GM23248 (cell line): Measurements from ENCODE around the gene KLHL14. TPM values are rescaled to one million over a fixed set of nuclear protein-coding genes. Genes with fewer than 3 reads are reported as not detected.

ENCODE experiments used
- DNase-seq: peaks from one replicate; pipeline ENCODE4 v3.0.0-alpha.2; 2015
- H2AFZ ChIP-seq: fragments of 200-600 bp; sonication (generic); 2 replicates; pipeline ENCODE4 v1.6.1; 2016; ENCODE audit warnings: antibody characterized with exemption
- H3F3A ChIP-seq: fragments of 200-600 bp; sonication (generic); 2 replicates; pipeline ENCODE4 v1.6.1; 2016; ENCODE audit warnings: mild to moderate bottlenecking, antibody characterized with exemption, mixed run types; ENCODE audit not compliant: insufficient read depth
- H3K27ac ChIP-seq: fragments of 200-600 bp; sonication (generic); 2 replicates; pipeline ENCODE4 v1.5.1; 2016; ENCODE audit warnings: mild to moderate bottlenecking
- H3K27me3 ChIP-seq: fragments of 200-600 bp; sonication (generic); replicated peaks from 2 replicates; pipeline ENCODE4 v1.6.1; 2016; ENCODE audit warnings: mild to moderate bottlenecking; ENCODE audit not compliant: insufficient read depth
- H3K36me3 ChIP-seq: fragments of 200-600 bp; sonication (generic); 2 replicates; pipeline ENCODE4 v1.6.1; 2016; ENCODE audit warnings: low read depth, mild to moderate bottlenecking
- H3K4me1 ChIP-seq: fragments of 200-600 bp; sonication (generic); 2 replicates; pipeline ENCODE4 v1.6.1; 2016; ENCODE audit warnings: mild to moderate bottlenecking; ENCODE audit not compliant: insufficient read depth
- H3K4me2 ChIP-seq: fragments of 200-600 bp; sonication (generic); one replicate; pipeline ENCODE4 v1.6.1; 2016; ENCODE audit warnings: mild to moderate bottlenecking; ENCODE audit not compliant: unreplicated experiment
- H3K4me3 ChIP-seq: fragments of 200-600 bp; sonication (generic); 2 replicates; pipeline ENCODE4 v1.5.1; 2016; ENCODE audit warnings: mild to moderate bottlenecking
- H3K79me2 ChIP-seq: fragments of 200-600 bp; sonication (generic); 2 replicates; pipeline ENCODE4 v1.6.1; 2016; ENCODE audit warnings: mild to moderate bottlenecking; ENCODE audit not compliant: insufficient read depth
- H3K9ac ChIP-seq: fragments of 200-600 bp; sonication (generic); 2 replicates; pipeline ENCODE4 v1.6.1; 2016; ENCODE audit warnings: mild to moderate bottlenecking
- H3K9me2 ChIP-seq: fragments of 200-600 bp; sonication (generic); 2 replicates; pipeline ENCODE4 v1.6.1; 2016; ENCODE audit warnings: mixed run types, mild to moderate bottlenecking, moderate library complexity; ENCODE audit not compliant: insufficient read depth
- H3K9me3 ChIP-seq: fragments of 200-600 bp; sonication (generic); one replicate; pipeline ENCODE4 v1.6.1; 2017; ENCODE audit warnings: low read depth
- H4K20me1 ChIP-seq: fragments of 200-600 bp; sonication (generic); 2 replicates; pipeline ENCODE4 v1.6.0; 2016; ENCODE audit not compliant: insufficient read depth
- EZH2 ChIP-seq: fragments of 200-600 bp; sonication (generic); IDR thresholded peaks from 2 replicates; pipeline ENCODE4 v1.6.1; 2018; ENCODE audit warnings: antibody characterized with exemption, mild to moderate bottlenecking; ENCODE audit not compliant: insufficient read depth, poor library complexity, severe bottlenecking
- EZH2phosphoT487 ChIP-seq: fragments of 200-600 bp; sonication (generic); IDR thresholded peaks from 2 replicates; pipeline ENCODE4 v1.6.1; 2018; ENCODE audit warnings: antibody characterized with exemption, moderate library complexity, mild to moderate bottlenecking, low read depth; ENCODE audit not compliant: insufficient read depth
- WGBS, 2 experiments: methylation state at CpG; one replicate each; pipeline ENCODE4 v1.1.6; 2015 to 2017; ENCODE audit warnings: low lambda C conversion rate in 2 of 2, low coverage in 1 of 2; ENCODE audit errors: missing lambda C conversion rate in 2 of 2; 5-methylcytosine and 5-hydroxymethylcytosine counted together
- in situ Hi-C: fragments of 300-500 bp; cut with MboI; formaldehyde crosslinking; loops from 2 replicates; pipeline ENCODE4 v1.15.0; 2020
- polyA plus RNA-seq: library from polyadenylated mRNA; unstranded; fragments of >200 nt; fragmentation: Nextera tagmentation; extraction: Ambion mirVana; gene quantifications from 2 replicates; pipeline ENCODE4 v1.2.1, GENCODE V29; 2016
- total RNA-seq: library from RNA; depleted of rRNA; stranded (reverse); fragments of >200 nt; shearing (Covaris generic); gene quantifications from 2 replicates; pipeline ENCODE4 v1.2.3, GENCODE V29; 2014

KLHL14 gene
- total and polyA plus RNA-seq, 2 experiments from 2014 or later, result not detected

- TF ChIP-seq EZH2, result no peak
- Histone ChIP-seq H3K27ac (no peak overlapping the region), H2AFZ (no peak overlapping the region), H3K79me2 (no peaks in the 10 kb centered on the region), H3K4me1 (no peaks in the 10 kb centered on the region), H3F3A (no peaks in the 10 kb centered on the region), H3K36me3 (no peaks in the 10 kb centered on the region), H3K9me3 (no peaks in the 10 kb centered on the region), H4K20me1 (no peaks in the 10 kb centered on the region), H3K9ac (no peak overlapping the region), H3K4me2 (no peak overlapping the region), H3K27me3 (no peaks in the 10 kb centered on the region), H3K4me3 (no peak overlapping the region), H3K9me2 (no peaks in the 10 kb centered on the region)
- DNase-seq, result no peak
- in situ Hi-C loops, result no loop called here
- WGBS, 2 experiments, result 21 to 39% methylated on average over 2 of the region's 2 CpGs
Observed at GRCh38 chr18:32637226-32637625, 135.6 kb downstream of the KLHL14 start.

GRCh38 chr18:32634876-32635431, 137.9 kb downstream of the KLHL14 start:
- in situ Hi-C loops, result no loop called here
- no peaks in the 10 kb centered on the region for H3K79me2 ChIP-seq
- no peak for DNase-seq
- no peak for TF ChIP-seq EZH2phosphoT487
- no peak for TF ChIP-seq EZH2
- H3K4me2 ChIP-seq, result no peak overlapping the region
- H3K9ac ChIP-seq, result no peak overlapping the region
- no peaks in the 10 kb centered on the region for H3F3A ChIP-seq
- no peak overlapping the region for H3K27ac ChIP-seq
- 25 to 39% methylated on average over 5 of the region's 5 CpGs for WGBS, 2 experiments
- no peaks in the 10 kb centered on the region for H3K27me3 ChIP-seq
- no peak overlapping the region for H2AFZ ChIP-seq
- no peaks in the 10 kb centered on the region for H3K9me2 ChIP-seq
- no peak overlapping the region for H3K4me3 ChIP-seq
- no peaks in the 10 kb centered on the region for H3K4me1 ChIP-seq
- no peaks in the 10 kb centered on the region for H3K9me3 ChIP-seq
- no peaks in the 10 kb centered on the region for H4K20me1 ChIP-seq
- H3K36me3 ChIP-seq, result no peaks in the 10 kb centered on the region

GRCh38 chr18:32629981-32630700, 142.7 kb downstream of the KLHL14 start:
- H3F3A ChIP-seq, result no peaks in the 10 kb centered on the region
- H3K79me2 ChIP-seq, result no peaks in the 10 kb centered on the region
- no peak overlapping the region for H3K27ac ChIP-seq
- H3K27me3 ChIP-seq, result no peaks in the 10 kb centered on the region
- no peak for DNase-seq
- TF ChIP-seq EZH2phosphoT487 (no peak), EZH2 (no peak)
- 25 to 46% methylated on average over 11 to 16 of the region's 16 CpGs for WGBS, 2 experiments
- no peaks in the 10 kb centered on the region for H3K9me2 ChIP-seq
- no peak overlapping the region for H2AFZ ChIP-seq
- H3K9me3 ChIP-seq, result no peaks in the 10 kb centered on the region
- no peak overlapping the region for H3K4me2 ChIP-seq
- no peaks in the 10 kb centered on the region for H4K20me1 ChIP-seq
- in situ Hi-C loops, result no loop called here
- no peaks in the 10 kb centered on the region for H3K4me1 ChIP-seq
- H3K36me3 ChIP-seq, result no peaks in the 10 kb centered on the region
- H3K9ac ChIP-seq, result no peak overlapping the region
- H3K4me3 ChIP-seq, result no peak overlapping the region

- no peaks in the 10 kb centered on the region for H3K9me2 ChIP-seq
- no peak for DNase-seq
- WGBS, 2 experiments, result 43 to 61% methylated on average over 2 of the region's 2 CpGs
- no peaks in the 10 kb centered on the region for H3F3A ChIP-seq
- in situ Hi-C loops, result no loop called here
- H3K79me2 ChIP-seq, result no peaks in the 10 kb centered on the region
- H3K9ac ChIP-seq, result no peak overlapping the region
- H3K27ac ChIP-seq, result no peak overlapping the region
- H3K4me3 ChIP-seq, result no peak overlapping the region
- no peaks in the 10 kb centered on the region for H4K20me1 ChIP-seq
- no peak overlapping the region for H3K4me2 ChIP-seq
- TF ChIP-seq EZH2 (no peak), EZH2phosphoT487 (no peak)
- no peaks in the 10 kb centered on the region for H3K27me3 ChIP-seq
- H2AFZ ChIP-seq, result no peak overlapping the region
- no peaks in the 10 kb centered on the region for H3K9me3 ChIP-seq
- H3K36me3 ChIP-seq, result no peaks in the 10 kb centered on the region
- H3K4me1 ChIP-seq, result no peaks in the 10 kb centered on the region
Observed at GRCh38 chr18:32629292-32629691, 143.5 kb downstream of the KLHL14 start.
